Ishikawa (cell line): ENCODE results near the gene STRADB.

ENCODE experiments used
- CEBPB ChIP-seq: IDR thresholded peaks from 2 replicates; pipeline ENCODE4 v1.6.1; 2012
- EP300 ChIP-seq: IDR thresholded peaks from 2 replicates; pipeline ENCODE4 v1.6.1; 2012; ENCODE audit warnings: borderline replicate concordance
- TAF1 ChIP-seq: IDR thresholded peaks from 2 replicates; pipeline ENCODE4 v1.6.1; 2012; ENCODE audit warnings: low read depth, mild to moderate bottlenecking
- TF ChIP-seq, protein P1 (sequence below): IDR thresholded peaks from 2 replicates; pipeline ENCODE4 v1.6.1; 2012

DNA sequence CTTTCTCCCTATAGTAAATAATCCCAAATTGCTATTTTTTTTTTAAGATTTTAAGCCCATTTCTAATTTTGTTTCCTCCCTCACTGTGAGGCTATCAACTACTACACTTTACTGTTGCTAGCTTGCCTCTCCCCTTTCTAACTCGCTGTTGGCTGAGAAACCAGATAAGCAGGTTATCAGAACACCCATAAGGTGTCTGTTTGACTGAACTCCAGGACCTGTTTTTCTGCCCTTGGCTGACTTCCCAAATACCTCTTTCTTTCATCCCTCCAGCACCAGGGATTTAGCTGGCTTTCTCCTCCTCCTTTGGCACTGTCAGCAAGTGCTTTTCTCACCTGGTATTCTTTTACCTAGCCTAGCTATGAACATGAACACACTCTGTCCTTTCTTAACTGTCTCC lies 11.4 kb upstream of the STRADB start:
- TF ChIP-seq TAF1 (no peak), CEBPB (0 out of 2 replicates have a peak, but pooled peaks have one; percentile 15), EP300 (peak; percentile 79)
- TF ChIP-seq, protein P1, sequence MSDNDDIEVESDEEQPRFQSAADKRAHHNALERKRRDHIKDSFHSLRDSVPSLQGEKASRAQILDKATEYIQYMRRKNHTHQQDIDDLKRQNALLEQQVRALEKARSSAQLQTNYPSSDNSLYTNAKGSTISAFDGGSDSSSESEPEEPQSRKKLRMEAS = no peak; the same call in 1 of the 2 replicates
